Activated CD4-positive, alpha-beta T cell treated with anti-CD3 and anti-CD28 coated beads, Interleukin-2, Interleukin-6, amounts not matched to agents 100 ng/mL and 50 ng/mL, durations not matched to agents 16 hours and 8 hours (primary cell): ENCODE results near the gene STPG4.

Experiments used
- DNase-seq: peaks from one replicate; pipeline ENCODE4 v3.0.0-alpha.2; 2020

Gene STPG4

DNA sequence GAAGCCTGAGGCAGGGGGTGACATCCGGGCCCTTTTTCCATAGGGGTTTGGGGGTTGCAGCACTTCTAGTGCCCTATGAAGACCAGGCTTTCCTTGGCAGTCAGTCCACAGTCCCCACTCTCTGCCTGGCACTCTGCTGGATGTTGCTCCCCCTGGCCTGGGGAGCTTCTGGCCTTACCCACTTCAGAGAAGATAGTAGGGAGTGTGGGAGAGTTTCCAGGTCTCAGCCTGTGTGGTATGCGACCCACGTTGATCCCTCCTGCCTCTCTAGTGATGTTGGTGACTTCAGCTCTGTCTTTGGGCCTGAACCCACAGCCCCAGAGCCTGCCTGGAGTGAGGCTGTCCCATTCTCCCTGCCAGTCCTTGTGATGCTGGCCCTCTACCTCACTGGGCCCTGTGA, 105.6 kb downstream of the STPG4 start:
- DNase-seq = no peak

DNA sequence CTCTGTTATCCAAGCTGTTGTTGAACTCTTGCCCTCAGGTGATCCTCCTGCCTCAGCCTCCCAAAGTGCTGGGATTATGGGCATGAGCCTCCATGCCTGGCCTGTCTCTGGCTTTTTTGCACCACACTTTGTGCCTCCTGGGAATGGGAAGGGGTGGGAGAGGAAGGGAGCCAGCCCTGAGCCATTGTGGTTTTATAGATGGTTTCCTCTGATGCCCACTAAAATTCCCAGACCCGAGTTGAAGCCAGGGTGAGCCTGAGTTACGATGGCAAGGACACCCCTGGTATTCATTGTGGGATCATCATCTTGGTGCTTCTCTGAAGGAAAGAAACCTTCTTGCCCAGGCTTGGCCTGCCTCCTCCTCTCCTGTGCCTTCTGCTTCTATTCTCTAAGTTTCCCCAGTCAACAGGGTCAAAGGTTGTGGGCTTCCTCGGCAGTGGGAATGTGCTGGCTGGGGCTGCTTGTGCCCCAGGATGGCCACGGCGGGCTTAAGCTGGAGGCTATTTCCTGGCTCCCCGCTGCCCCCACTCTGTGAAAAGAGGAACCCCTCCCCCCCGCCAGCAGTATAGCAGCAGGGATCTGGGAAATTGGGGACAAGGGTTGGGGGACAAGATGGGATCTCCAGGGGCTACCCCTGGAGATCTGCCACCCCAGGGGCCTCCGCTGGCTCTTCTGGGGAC, 106.2 kb downstream of the STPG4 start:
- no peak for DNase-seq

DNA sequence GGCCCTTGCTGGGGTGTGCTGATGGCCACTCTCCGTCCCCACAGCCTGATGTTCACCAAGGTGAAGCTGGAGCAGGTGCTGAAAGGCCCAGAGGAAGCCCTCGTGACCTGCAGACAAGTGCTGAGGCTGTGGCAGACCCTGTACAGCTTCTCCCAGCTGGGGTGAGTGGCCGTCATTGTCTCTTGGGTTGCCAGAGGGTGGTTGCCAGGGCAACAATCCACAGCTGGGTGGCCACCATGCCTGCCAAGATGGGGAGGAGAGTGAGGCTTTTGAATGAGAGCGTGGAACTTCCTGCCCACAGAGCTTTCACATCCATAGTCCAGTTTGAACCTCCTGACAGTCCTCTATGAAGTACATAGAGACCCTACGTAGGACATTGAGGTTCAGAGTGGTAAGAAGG, 108.8 kb downstream of the STPG4 start:
- DNase-seq = no peak

DNA sequence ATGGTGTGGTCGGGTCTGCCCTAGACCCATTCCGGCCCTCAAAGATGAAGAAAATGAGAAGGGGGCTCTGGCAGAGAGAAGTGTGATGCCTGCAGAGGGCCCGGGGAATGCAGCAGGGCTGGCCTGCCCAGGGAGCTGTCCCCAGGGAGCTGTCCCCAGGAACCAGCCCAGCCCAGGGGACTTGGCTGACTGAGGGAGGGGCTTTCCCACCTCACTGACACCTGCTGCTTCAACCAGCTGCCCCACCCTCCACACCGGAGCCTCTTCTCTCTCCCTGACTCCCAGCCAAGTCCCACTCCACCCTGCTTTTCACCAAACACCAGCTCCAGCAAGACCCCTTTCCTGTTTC, 111.2 kb downstream of the STPG4 start:
- no peak for DNase-seq

DNA sequence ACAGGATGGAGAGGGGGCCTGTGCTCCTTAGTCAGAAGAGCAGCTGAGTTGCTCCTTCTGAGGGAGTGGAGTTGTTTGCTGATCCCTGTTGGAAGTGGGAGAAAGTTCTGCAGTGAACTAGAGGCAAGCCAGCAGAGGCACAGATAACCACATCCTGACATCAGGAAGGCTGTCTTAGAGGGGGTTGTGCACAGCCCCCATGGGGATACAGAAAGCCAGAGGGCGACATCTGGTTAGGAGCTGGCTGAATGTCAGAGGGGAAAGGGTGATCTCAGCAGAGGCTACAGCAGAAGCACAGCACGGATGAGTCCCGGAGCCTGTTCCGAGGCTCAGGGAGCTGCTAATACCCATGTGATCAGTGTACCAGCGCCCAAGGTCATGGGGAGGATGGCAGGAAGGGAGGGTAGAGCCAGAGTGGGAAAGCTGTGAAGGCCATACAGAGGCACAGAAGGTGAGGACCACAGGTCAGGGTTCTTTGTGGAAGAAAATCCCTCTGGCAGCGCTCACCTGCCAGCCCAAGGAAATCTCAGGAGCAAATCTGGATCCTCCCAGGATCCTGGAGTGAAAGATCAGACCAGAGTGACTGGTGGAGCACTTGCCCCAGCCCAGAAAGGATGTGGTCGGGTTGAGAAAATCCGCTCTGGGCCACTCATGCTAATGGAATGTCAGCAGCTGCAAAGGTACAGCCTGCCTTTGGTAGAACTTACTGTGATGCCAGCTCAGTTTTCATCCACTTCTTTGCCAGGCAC, 111.8 kb downstream of the STPG4 start:
- no peak for DNase-seq

DNA sequence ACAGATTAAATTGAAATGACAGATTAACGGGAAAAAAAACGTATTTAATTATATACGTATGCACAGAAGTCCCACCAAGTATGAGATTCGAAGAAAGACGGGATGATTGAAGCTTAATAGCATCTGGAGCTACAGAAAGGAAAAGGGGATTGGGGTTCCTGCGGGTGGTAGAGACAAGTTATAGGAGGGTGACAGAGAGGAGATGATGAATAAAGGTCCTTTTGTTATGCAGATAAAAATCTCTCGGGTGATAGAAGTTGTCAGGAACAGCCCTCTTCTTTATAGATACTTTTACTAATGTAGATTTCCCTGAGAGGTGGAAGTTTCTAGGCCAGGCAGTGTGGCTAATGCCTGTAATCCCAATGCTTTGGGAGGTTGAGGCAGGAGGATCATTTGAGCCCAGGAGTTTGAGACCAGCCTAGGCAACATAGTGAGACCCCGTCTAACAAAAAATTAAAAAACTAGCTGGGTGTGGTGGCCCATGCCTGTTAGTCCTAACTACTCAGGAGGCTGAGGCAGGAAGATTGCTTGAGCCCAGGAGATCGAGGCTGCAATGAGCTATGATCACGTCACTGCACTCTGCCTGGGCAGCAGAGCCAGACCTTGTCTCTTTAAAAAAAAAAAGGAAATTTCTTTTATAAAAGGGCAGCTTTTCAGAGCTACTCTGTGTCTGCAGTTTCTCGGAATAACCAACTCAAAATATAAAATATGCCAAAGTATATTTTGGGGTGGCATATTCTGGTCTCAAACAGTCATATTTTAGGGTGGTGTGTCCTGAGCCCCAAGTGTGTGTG, 113.0 kb downstream of the STPG4 start:
- DNase-seq = no peak

DNA sequence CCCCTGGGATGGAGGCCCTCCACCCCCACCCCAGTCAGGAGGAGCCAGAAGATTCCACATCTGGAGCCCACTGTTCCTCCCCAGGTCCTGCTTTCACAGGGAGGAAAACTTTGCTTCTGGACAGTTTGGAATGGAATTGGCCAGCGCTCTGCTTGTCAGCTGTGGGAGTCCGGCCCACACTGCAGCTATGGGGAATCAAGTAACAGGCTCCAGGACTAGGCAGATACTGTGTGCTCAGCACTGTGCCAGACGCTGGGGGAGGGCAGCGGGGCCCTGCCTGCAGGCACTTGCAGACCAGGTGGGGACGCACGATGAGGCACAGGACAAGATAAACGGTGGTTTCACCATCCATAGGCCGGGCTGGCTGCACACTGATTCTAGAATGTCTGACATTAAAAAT, 114.0 kb downstream of the STPG4 start:
- no peak for DNase-seq

DNA sequence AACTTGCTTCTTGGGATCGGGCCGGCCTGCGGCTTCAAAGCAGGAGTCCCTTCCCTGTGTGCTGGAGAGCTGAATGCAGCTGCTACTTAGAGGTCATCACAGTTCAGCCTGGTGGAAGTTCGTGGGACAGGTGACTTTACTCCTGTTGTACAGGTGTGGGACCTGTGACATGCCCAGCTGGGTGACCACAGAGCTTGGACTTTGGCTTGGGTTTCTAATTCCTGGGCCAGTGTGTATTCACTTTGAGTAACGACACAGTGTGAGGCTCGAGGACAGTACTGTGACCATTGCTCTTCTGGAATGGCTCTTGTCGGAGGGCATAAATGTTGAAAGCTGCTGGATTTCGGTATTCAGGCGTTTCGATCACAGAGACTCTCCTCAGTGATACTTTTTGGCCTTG, 114.5 kb downstream of the STPG4 start:
- no peak for DNase-seq

DNA sequence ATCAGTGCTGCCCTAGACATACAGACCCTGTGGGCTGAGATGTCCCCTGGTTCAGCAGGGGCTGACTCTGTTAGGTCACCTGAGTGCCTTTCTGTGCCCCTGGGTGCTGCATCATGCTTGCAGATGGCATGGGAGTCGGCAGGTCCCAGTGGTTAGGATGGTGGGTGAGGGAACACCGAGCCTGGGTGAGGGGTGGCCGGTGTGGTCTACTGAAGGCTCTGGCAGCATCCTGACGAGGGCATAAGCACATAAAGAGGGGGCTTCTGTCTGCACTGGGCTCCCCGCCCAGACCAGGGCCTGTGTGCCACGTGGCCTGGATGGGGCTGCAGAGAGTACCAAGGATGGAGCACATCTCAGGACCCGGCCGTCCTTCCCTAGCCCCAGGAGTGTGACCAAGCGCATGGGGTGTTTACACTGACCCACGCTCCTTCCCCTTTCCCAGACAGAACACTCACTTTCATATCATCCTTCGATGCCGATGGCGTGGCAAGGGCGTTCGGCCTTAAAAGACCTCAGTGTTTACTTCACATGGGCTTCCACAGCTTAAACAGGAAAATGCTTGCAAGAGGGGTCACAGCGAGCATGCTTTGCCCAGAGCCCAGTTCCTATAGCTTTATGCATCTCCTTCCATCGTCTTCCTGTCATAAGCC, 115.1 kb downstream of the STPG4 start:
- DNase-seq = no peak

DNA sequence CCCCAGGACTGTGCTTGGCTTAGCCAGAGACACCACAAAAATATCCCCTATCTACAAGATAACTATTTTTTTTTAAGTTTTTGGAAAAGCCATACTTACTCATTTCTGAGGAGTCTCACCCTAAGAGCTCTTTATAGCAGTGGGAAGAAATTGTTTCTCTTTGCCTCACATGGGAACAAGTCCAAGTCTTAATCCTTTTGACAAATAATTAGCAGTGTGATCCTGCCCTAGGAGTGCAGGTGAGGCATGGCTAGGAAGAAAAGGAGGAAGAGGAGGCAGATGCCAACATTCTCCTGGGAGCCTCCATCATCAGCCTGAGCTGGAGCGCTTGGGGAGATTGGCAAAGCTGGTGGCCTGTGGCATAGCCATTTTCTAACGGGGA, 115.6 kb downstream of the STPG4 start:
- DNase-seq = no peak

DNA sequence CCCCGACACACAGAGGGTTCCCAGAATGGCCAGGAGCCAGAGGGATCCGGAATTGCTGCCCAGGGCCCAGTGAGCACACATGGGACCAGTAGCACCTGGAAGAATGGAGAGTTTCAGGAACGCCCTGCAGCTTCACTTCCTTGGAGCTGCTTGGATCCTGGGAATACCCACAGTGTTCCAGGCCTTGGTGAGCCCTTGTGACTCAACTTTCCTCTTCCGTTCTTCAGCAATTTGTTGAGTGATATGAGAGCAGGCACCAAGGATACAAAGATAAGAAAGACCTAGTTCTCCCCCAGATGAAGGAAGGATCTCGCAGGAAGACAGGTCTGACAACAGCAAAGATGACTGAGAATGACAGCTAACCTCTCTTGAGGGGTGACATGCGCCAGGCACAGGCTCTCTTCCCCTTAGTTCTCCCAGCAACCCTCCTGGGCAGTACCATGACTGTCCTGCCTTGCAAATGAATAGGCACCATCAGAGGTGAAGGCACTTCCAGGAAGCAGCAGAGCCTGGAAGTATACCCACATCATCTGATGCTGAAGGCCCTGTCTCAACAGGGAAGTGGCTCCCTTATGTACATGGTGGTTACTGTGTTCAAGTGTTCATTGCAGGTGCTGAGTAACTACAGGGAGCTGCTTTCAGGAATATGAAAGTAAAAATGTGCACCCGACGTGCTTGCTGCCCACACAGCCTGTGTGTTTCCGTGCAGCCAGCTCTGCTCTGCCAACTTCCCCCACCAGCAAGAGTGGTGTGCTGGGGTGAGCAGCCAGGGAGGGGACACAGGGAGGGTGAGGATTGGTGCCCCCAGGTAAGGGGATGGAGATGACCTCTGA, 116.2 kb downstream of the STPG4 start:
- peak; percentile 37 for DNase-seq

DNA sequence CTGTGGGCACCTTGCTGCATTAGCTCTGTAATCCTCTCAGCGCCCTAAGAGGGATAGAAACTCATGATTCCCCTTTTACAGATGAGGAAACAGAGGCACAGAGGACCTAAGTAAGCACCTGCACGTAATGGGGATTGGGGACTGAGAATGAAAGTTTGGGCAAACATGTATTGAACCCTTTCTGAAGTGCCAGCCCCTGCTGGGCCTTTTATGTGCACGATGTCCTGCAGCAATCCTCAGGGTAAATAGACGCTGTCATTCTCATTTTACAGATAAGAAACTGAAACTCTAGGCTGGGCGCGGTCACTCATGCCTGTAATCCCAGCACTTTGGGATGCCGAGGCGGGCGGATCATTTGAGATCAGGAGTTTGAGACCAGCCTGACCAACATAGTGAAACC, 117.4 kb downstream of the STPG4 start:
- DNase-seq = no peak
